Sigmoid colon (tissue), 7 donors: ENCODE results near the gene PTGES2. TPM values are rescaled to one million over a fixed set of nuclear protein-coding genes. Genes with fewer than 3 reads are reported as not detected.

ENCODE experiments used
- DNase-seq: peaks from one replicate; pipeline ENCODE4 v3.0.0-alpha.2; 2019
- H3K27ac ChIP-seq, 4 donors: fragments of 200-600 bp; sonication (generic); one replicate each; pipeline ENCODE4 v1.5.1; 2016 to 2019; ENCODE audit warnings: mild to moderate bottlenecking in 1 of 4
- H3K27me3 ChIP-seq, 3 donors: fragments of 200-600 bp; sonication (generic); one replicate each; pipeline ENCODE4 v1.5.1; 2019; ENCODE audit warnings: mild to moderate bottlenecking in 1 of 3
- H3K36me3 ChIP-seq, 4 donors: fragments of 200-600 bp; sonication (generic); one replicate each; pipeline ENCODE4 v1.5.1; 2016 to 2019
- H3K4me1 ChIP-seq, 4 donors: fragments of 200-600 bp; sonication (generic); one replicate each; pipeline ENCODE4 v1.5.1; 2017 to 2019
- H3K4me3 ChIP-seq, 4 donors: fragments of 200-600 bp; sonication (generic); one replicate each; pipeline ENCODE4 v1.5.1; 2017 to 2019; ENCODE audit warnings: mild to moderate bottlenecking in 2 of 4, moderate library complexity in 1 of 4
- H3K9me3 ChIP-seq, 4 donors: fragments of 200-600 bp in 3 of 4; sonication (generic) in 3 of 4; one replicate each; pipeline versions ENCODE4 v1.5.1 to v1.6.1; 2013 to 2019
- EP300 ChIP-seq, 4 donors: sonication (generic); formaldehyde crosslinking; IDR thresholded peaks; one replicate each; pipeline ENCODE4 v1.6.1; 2017; ENCODE audit warnings: antibody characterized with exemption in 4 of 4
- POLR2A ChIP-seq, 2 donors: fragments of 450-650 bp; IDR thresholded peaks; one replicate each; pipeline ENCODE4 v1.6.1; 2016; ENCODE audit warnings: antibody characterized with exemption in 2 of 2, mild to moderate bottlenecking in 2 of 2, moderate library complexity in 2 of 2
- POLR2AphosphoS5 ChIP-seq, 4 donors: sonication (generic); formaldehyde crosslinking; IDR thresholded peaks; one replicate each; pipeline ENCODE4 v1.6.1; 2017; ENCODE audit warnings: antibody characterized with exemption in 4 of 4
- WGBS, 2 donors: extraction: QIAGEN DNeasy Blood & Tissue Kit; methylation state at CpG; one replicate each; pipeline ENCODE4 v1.1.7; 2013; 5-methylcytosine and 5-hydroxymethylcytosine counted together
- intact Hi-C: fragments of 100-400 bp; cut with DNase I; formaldehyde crosslinking; loops from one replicate; pipeline ENCODE4 v1.15.1; 2023
- polyA plus RNA-seq, 3 donors: library from polyadenylated mRNA; stranded (reverse); fragments of 200-250 nt; gene quantifications; one replicate each; pipeline ENCODE4 v1.2.3, GENCODE V29; 2013
- total RNA-seq, 4 donors: library from RNA; depleted of rRNA; stranded (reverse); fragments of >200 nt; gene quantifications; one replicate each; pipeline ENCODE4 v1.1.0, GENCODE V29; 2016
- TF ChIP-seq, protein P1 (sequence below), 4 experiments: fragments of 450-650 bp in 3 of 4; fragments of 200-600 bp in 1 of 4; IDR thresholded peaks; one replicate each; pipeline ENCODE4 v1.5.1; 2016 to 2019; ENCODE audit warnings: antibody characterized with exemption in 4 of 4, mild to moderate bottlenecking in 3 of 4, moderate library complexity in 2 of 4
- donor health status: healthy with polysubstance abuse.
- donor health status: Bipolar disorder and iron deficiency.
- donor health status: healthy.

The PTGES2 gene
- total and polyA plus RNA-seq, 7 donors: 56.5 to 119 (median 82.2) TPM

DNA sequence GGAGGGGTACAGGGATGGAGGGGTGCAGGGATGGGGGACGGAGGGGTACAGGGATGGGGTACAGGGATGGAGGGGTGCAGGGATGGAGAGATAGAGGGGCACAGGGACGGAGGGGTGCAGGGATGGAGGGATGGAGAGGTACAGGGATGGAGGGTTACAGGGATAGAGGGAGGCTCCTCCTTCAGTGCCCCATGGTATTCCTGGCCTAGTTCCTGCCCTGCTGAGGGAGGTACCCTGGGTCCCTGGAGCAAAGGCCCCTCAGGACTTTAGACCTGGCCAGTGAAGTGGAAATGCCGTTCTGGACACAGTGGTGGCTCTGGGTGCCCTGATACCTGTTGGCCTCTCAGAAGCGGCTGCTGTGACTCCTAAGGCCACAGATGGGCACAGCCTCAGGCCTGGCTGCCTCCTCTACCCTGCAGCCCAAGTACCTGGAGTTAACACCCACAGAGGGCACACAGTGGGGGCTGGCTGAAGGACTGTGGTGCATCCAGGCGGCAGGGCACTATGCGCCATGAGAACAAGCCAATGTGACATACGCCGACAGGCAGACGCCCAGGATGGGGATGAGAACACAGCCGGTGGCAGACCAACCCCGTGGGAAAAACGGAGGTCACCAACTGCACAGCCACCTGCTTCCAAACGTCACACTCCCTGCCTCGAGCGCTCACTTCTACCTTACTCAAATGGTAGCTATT is 8.4 kb downstream of the PTGES2 start:
- H3K36me3 ChIP-seq: peaks cover 16 to 48% (median 25%) of the 10 kb centered on the region in 4 donors
- H3K4me3 ChIP-seq: no peak overlapping the region
- no peaks in the 10 kb centered on the region for H3K27me3 ChIP-seq
- DNase-seq: peak; percentile 53
- no peaks in the 10 kb centered on the region for H3K9me3 ChIP-seq
- no peak overlapping the region for H3K27ac ChIP-seq
- TF ChIP-seq POLR2A (IDR thresholded peaks at IDR 0.05) (no peak), EP300 (IDR thresholded peaks at IDR 0.05) (no peak), POLR2AphosphoS5 (IDR thresholded peaks at IDR 0.05) (no peak)
- TF ChIP-seq, protein P1, sequence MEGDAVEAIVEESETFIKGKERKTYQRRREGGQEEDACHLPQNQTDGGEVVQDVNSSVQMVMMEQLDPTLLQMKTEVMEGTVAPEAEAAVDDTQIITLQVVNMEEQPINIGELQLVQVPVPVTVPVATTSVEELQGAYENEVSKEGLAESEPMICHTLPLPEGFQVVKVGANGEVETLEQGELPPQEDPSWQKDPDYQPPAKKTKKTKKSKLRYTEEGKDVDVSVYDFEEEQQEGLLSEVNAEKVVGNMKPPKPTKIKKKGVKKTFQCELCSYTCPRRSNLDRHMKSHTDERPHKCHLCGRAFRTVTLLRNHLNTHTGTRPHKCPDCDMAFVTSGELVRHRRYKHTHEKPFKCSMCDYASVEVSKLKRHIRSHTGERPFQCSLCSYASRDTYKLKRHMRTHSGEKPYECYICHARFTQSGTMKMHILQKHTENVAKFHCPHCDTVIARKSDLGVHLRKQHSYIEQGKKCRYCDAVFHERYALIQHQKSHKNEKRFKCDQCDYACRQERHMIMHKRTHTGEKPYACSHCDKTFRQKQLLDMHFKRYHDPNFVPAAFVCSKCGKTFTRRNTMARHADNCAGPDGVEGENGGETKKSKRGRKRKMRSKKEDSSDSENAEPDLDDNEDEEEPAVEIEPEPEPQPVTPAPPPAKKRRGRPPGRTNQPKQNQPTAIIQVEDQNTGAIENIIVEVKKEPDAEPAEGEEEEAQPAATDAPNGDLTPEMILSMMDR (IDR thresholded peaks at IDR 0.05): no peak
- intact Hi-C loops: loop anchor here (5.0 kb wide), 1 partner anchor 82 kb away; no protein-coding TSS in a partner anchor
- H3K4me1 ChIP-seq: peaks cover 0 to 7% (median 6%) of the 10 kb centered on the region in 4 donors
- WGBS, 2 donors: 77 to 86% methylated on average over 15 of the region's 15 CpGs

DNA sequence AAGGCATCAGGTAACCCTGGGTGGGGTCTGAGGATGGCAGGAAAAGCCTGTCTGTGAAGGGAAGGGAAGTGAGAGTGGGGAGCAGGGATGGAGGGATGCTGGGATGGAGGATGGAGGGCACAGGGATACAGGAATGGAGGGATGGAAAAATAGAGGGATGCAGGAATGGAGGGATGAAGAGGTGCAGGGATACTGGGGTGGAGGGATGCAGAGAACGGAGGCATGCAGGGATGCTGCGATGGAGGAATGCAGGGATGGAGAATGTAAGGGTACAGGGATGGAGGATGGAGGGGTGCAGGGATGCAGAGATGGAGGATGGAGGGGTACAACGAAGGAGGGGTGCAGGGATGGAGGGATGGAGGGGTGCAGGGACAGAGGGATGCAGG is 9.1 kb downstream of the PTGES2 start:
- peaks cover 13 to 46% (median 22%) of the 10 kb centered on the region in 4 donors for H3K36me3 ChIP-seq
- DNase-seq: peak; percentile 30
- intact Hi-C loops: loop anchor here (5.0 kb wide), 1 partner anchor 81 kb away; no protein-coding TSS in a partner anchor
- H3K9me3 ChIP-seq: no peaks in the 10 kb centered on the region
- TF ChIP-seq POLR2A (IDR thresholded peaks at IDR 0.05) (no peak), POLR2AphosphoS5 (IDR thresholded peaks at IDR 0.05) (no peak), EP300 (IDR thresholded peaks at IDR 0.05) (no peak)
- TF ChIP-seq, protein P1 (IDR thresholded peaks at IDR 0.05): no peak
- H3K4me1 ChIP-seq: peaks cover 0 to 7% (median 6%) of the 10 kb centered on the region in 4 donors
- no peaks in the 10 kb centered on the region for H3K27me3 ChIP-seq
- WGBS, 2 donors: 55 to 60% methylated on average over 3 of the region's 3 CpGs
- no peak overlapping the region for H3K4me3 ChIP-seq
- H3K27ac ChIP-seq: no peak overlapping the region

DNA sequence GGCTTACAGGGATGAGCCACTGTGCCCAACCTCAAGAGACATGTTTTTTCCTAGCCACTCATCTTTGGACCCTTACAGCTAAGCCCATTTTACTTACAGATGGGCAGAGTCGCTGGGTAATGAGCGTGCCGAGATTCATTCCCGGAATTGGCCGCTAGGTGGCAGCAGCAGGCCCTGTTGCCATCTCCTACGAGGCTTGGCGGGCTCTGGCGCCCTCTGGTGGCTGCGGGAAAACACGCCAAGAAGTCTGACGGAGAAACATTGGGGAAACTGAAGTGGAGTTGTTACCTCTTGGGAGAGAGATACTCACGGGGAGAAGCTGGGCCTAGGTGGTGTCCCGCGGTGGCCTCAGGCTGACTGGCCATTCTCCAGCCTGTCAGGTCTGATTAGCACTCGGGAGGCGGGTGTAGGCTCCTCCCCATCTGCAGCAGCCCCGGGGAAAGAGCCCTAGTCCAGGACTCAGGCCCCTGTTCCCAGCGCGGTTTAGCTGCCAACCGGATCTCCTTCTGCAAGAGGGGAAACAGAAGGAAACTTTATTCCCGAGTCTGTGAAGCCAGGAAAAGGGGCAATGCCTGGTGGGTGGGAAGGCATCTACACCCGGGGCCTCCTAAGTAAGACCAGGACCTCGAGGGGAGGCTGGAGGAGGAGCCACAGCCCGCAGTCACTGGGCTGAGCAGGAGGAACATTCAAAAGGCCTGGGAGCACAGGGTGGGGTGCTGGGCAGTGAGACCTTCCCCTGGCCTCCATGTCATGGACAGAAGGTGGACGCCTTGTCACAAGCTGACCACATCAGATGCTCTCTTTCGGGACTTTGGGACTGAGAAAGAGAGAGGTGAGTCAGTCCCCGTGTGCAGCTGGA is 9.7 kb downstream of the PTGES2 start:
- WGBS, 2 donors: 15 to 17% methylated on average over 27 of the region's 27 CpGs
- H3K27me3 ChIP-seq: no peaks in the 10 kb centered on the region
- peak; percentile 96 for DNase-seq
- intact Hi-C loops: loop anchor here (1.0 to 5.0 kb wide), 3 partner anchors 19 to 175 kb away; no protein-coding TSS in a partner anchor
- H3K9me3 ChIP-seq: no peaks in the 10 kb centered on the region
- peaks cover 6 to 40% (median 17%) of the 10 kb centered on the region in 4 donors for H3K36me3 ChIP-seq
- no peak for TF ChIP-seq POLR2A (IDR thresholded peaks at IDR 0.05)
- peak in 3 of 4 donors; percentile 6 to 52 (median 42) for TF ChIP-seq POLR2AphosphoS5 (IDR thresholded peaks at IDR 0.05)
- TF ChIP-seq, protein P1 (IDR thresholded peaks at IDR 0.05): peak; percentile 100
- TF ChIP-seq EP300 (IDR thresholded peaks at IDR 0.05): no peak
- H3K27ac ChIP-seq: no peak overlapping the region
- peaks cover 0 to 7% (median 6%) of the 10 kb centered on the region in 4 donors for H3K4me1 ChIP-seq
- no peak overlapping the region for H3K4me3 ChIP-seq

DNA sequence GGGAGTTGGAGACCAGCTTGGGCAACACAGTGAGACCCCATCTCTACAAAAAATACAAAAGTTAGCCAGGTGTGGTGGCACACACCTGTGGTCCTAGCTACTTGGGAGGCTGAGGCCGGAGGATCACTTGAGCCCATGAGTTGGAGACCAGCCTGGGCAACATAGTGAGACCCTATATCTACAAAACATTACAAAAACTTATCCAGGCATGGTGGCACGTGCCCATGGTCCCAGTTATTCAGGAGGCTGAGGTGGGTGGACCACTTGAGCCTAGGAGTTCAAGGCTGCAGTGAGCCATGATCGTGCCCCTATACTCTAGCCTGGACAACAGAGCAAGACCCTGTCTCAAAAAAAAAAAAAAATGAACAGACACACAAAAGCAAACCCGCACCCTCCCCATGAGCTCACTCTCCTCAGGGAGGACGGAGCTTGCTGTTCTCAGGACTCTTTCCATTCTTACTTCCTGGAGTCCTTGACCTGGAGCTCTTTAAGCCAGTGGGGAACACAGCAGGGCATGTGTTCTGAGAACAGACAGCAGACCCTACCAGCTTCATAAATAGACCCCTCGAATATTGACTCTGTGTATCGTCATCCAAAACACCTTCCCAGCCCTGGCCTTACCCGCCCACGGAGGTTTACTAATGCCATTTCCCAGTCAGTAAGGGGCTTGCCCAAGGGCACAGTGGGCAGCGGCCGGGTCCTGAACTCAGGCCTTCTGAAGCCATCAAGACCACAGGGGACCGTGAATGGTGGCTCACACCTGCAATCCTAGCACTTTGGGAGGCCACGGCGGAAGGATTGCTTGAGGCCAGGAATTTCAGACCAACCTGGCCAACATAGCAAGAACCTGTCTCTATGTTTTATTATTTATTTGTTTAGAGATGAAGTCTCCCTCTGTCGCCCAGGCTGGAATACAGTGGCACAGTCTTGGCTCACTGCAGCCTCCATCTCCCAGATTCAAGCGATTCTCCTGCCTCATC is 11.1 kb downstream of the PTGES2 start:
- peak overlapping the region in 1 of 4 donors; percentile 5 for H3K27ac ChIP-seq
- H3K27me3 ChIP-seq: no peaks in the 10 kb centered on the region
- intact Hi-C loops: loop anchor here (1.0 to 5.0 kb wide), 3 partner anchors 18 to 173 kb away; no protein-coding TSS in a partner anchor
- no peaks in the 10 kb centered on the region for H3K9me3 ChIP-seq
- peak; percentile 64 for DNase-seq
- H3K36me3 ChIP-seq: peaks cover 0 to 26% (median 7%) of the 10 kb centered on the region in 4 donors
- no peak for TF ChIP-seq POLR2A (IDR thresholded peaks at IDR 0.05)
- no peak for TF ChIP-seq EP300 (IDR thresholded peaks at IDR 0.05)
- no peak for TF ChIP-seq POLR2AphosphoS5 (IDR thresholded peaks at IDR 0.05)
- TF ChIP-seq, protein P1 (IDR thresholded peaks at IDR 0.05): no peak
- WGBS, 2 donors: 52 to 82% methylated on average over 16 of the region's 16 CpGs
- H3K4me3 ChIP-seq: no peak overlapping the region
- peaks cover 0 to 7% (median 6%) of the 10 kb centered on the region in 4 donors for H3K4me1 ChIP-seq
